22Rv1 (cell line): ENCODE results near the gene HRH3.

Experiments
- CTCF ChIP-seq: fragments of 450-650 bp; IDR thresholded peaks from 2 replicates; pipeline ENCODE4 v1.5.1; 2017; ENCODE audit warnings: mild to moderate bottlenecking
- ZFX ChIP-seq: fragments of 450-650 bp; IDR thresholded peaks from 2 replicates; pipeline ENCODE4 v1.6.1; 2017; ENCODE audit warnings: antibody characterized with exemption, borderline replicate concordance

DNA sequence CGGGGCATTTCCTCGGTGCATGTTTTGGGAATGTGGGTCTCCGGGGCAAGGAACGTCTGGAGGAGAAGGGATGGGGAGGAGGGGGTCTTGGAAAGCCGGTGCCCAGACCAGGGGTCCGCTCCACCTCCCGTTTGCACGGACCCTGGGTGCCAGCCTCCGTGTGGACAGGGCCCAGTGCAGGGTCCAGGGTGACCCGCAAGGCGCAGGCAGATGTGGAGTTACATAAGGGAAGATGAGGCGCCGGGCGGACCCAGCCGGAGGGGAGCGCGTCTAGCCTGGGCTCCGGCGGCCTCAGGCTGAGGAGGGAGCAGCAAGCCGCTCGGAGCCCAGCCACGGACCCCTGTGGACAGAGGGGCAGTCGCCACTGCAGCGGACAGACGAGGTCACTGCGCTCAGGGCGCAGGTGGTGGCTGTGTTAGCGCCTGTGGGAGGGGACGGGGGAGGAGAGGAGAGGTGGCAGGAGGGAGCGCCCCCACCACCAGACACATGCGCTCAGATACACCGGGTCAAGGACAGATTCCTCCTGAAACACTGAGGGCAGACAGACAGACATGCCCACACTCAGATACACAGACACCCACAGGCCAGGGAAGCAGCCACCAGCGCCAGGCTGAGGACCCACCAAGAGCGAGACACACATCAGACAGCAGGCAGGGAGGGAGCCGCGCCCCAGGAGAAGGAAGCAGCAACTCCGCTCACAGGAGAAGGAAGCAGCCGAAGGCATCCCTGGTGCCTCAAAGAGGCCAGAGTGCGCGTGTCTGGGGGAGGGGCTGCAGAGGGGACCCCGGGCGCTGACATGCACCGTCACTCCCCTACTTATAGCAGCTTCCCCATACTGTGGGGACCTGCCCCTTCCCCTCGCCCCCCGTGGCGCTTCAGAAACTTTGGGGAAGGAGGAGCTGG, 839 bp upstream of the HRH3 start:
- no peak for TF ChIP-seq CTCF
- no peak for TF ChIP-seq ZFX
